Right lobe of liver (tissue), 6 donors: Measurements from ENCODE around the gene ITGAE. TPM values are rescaled to one million over a fixed set of nuclear protein-coding genes. Genes with fewer than 3 reads are reported as not detected.

ENCODE experiments used
- ATAC-seq, 4 donors: fragments of 200-7000 bp; cut with Tn5 transposase; one replicate each; pipeline ENCODE4 v1.9.1; 2020; ENCODE audit warnings: mild to moderate bottlenecking in 4 of 4, moderate library complexity in 4 of 4
- DNase-seq, 3 donors: peaks; one replicate each; pipeline ENCODE4 v3.0.0-alpha.2; 2020
- H3K27ac ChIP-seq, 3 donors: fragments of 200-600 bp; one replicate each; pipeline ENCODE4 v1.8.0; 2022
- H3K27me3 ChIP-seq, 2 donors: fragments of 200-600 bp; one replicate each; pipeline ENCODE4 v1.8.0; 2022
- H3K36me3 ChIP-seq, 4 donors: fragments of 200-600 bp; sonication (generic) in 1 of 4; one replicate each; pipeline versions ENCODE4 v1.5.1 to v1.8.0; 2017 to 2022; ENCODE audit warnings: control low read depth in 1 of 4
- H3K4me1 ChIP-seq, 4 donors: fragments of 200-600 bp; sonication (generic) in 1 of 4; one replicate each; pipeline versions ENCODE4 v1.5.1 to v1.8.0; 2017 to 2022; ENCODE audit warnings: control low read depth in 1 of 4
- H3K4me3 ChIP-seq, 3 donors: fragments of 200-600 bp; one replicate each; pipeline ENCODE4 v1.8.0; 2022
- H3K9me3 ChIP-seq, 4 donors: fragments of 200-600 bp; sonication (generic) in 1 of 4; one replicate each; pipeline versions ENCODE4 v1.5.1 to v1.8.0; 2017 to 2022; ENCODE audit warnings: control low read depth in 1 of 4
- CTCF ChIP-seq, 4 donors: fragments of 200-600 bp in 3 of 4; fragments of 450-650 bp in 1 of 4; IDR thresholded peaks; one replicate each; pipeline versions ENCODE4 v1.5.1 to v1.8.0; 2016 to 2022; ENCODE audit warnings: antibody characterized with exemption in 4 of 4, mild to moderate bottlenecking in 2 of 4
- POLR2A ChIP-seq: fragments of 450-650 bp; IDR thresholded peaks from one replicate; pipeline ENCODE4 v1.6.1; 2017; ENCODE audit warnings: antibody characterized with exemption, mild to moderate bottlenecking
- WGBS: methylation state at CpG from one replicate; pipeline ENCODE4 v1.1.6; 2018; ENCODE audit warnings: low coverage, low lambda C conversion rate; ENCODE audit not compliant: insufficient coverage; ENCODE audit errors: missing lambda C conversion rate; 5-methylcytosine and 5-hydroxymethylcytosine counted together
- intact Hi-C, 2 donors: fragments of 100-400 bp; cut with DNase I; formaldehyde crosslinking; loops; one replicate each; pipeline versions ENCODE4 v1.11.2 to v1.14.1; 2022
- long read RNA-seq: library from polyadenylated mRNA; unstranded; transcript quantifications from one replicate; pipeline ENCODE4 v2.0.0, GENCODE V29; 2019
- total RNA-seq, 6 experiments: library from RNA; depleted of rRNA in 2 of 6; stranded (reverse); fragments of >200 nt in 2 of 6; fragmentation: NEBNext Ultra II Directional in 3 of 6; extraction: Animal tissue kit (Norgen Biotek cat#: 25700) in 3 of 6; gene quantifications; one replicate each; pipeline versions ENCODE4 v1.1.0 to v1.2.4, GENCODE V29; 2016 to 2023
- donor health status: DM: no; HTN: yes; CAD: no.
- donor health status: DM: no; HTN: no; CAD: no.
- donor health status: DM: no; HTN: no; CAD: no.
- donor health status: DM: no; HTN: yes; CAD: no.
- donor health status: DM: no; HTN: yes; CAD: no.

The ITGAE gene
- total RNA-seq = 1 to 10 TPM; 5.4 to 7.7 (median 5.8) TPM
- long read RNA-seq, partial matches to known transcripts = 0 of 4 reads
- long read RNA-seq, other reads (novel, unspliced or antisense) = 0 of 4 reads

- no CpG with 5 or more reads among the region's 17 CpGs for WGBS
- Histone ChIP-seq H3K9me3 (no peaks in the 10 kb centered on the region), H3K27me3 (no peaks in the 10 kb centered on the region), H3K27ac (peak within 1 kb of the TSS; percentile 92 to 94 (median 93)), H3K4me1 (peaks cover 0 to 55% (median 26%) of the 10 kb centered on the region in 4 donors), H3K36me3 (no peaks in the 10 kb centered on the region), H3K4me3 (no peak within 1 kb of the TSS)
- intact Hi-C loops = no loop called here
- TF ChIP-seq POLR2A = no peak
- no peak for ATAC-seq
- DNase-seq = no peak
These were observed at the start of gene ITGAE for GRCh38 chr17:3800362-3801271. TSS of gene ITGAE (minus strand) at chr17:3801188. CDS start at chr17:3801144, 44 bp downstream.

GRCh38 chr17:3848229-3848835 lies 47.3 kb upstream of the ITGAE start:
- intact Hi-C loops = loop anchor here in 1 of 2 donors (10.0 kb wide), 1 partner anchor 114 kb away; no protein-coding TSS in a partner anchor

GRCh38 chr17:3847165-3847670 lies 46.2 kb upstream of the ITGAE start:
- no peak for DNase-seq
- WGBS = 80% methylated on average over 1 of the region's 9 CpGs
- Histone ChIP-seq H3K4me1 (peaks cover 0 to 13% (median 3%) of the 10 kb centered on the region in 4 donors), H3K27ac (no peak overlapping the region), H3K4me3 (no peak overlapping the region), H3K27me3 (no peaks in the 10 kb centered on the region), H3K9me3 (no peaks in the 10 kb centered on the region), H3K36me3 (peaks cover 3 to 13% (median 5%) of the 10 kb centered on the region in 4 donors)
- TF ChIP-seq CTCF (IDR thresholded peaks at IDR 0.05) (no peak), POLR2A (no peak)
- no peak for ATAC-seq
- intact Hi-C loops = loop anchor here in 1 of 2 donors (10.0 kb wide), 1 partner anchor 112 kb away; no protein-coding TSS in a partner anchor

More at GRCh38 chr17:3848229-3848835, 47.3 kb upstream of the ITGAE start:
- no peak for ATAC-seq
- no peak for DNase-seq
- no peaks in the 10 kb centered on the region for H3K9me3 ChIP-seq
- 76% methylated on average over 4 of the region's 9 CpGs for WGBS
- peaks cover 0 to 2% (median 0%) of the 10 kb centered on the region in 4 donors for H3K36me3 ChIP-seq
- TF ChIP-seq POLR2A (no peak), CTCF (IDR thresholded peaks at IDR 0.05) (no peak)
- H3K4me3 ChIP-seq = no peak overlapping the region
- H3K27me3 ChIP-seq = no peaks in the 10 kb centered on the region
- H3K4me1 ChIP-seq = peaks cover 0 to 13% (median 3%) of the 10 kb centered on the region in 4 donors
- H3K27ac ChIP-seq = no peak overlapping the region

- no peak overlapping the region for H3K27ac ChIP-seq
- DNase-seq (no peak), ATAC-seq (no peak)
- peaks cover 3 to 18% (median 5%) of the 10 kb centered on the region in 4 donors for H3K36me3 ChIP-seq
- H3K9me3 ChIP-seq = no peaks in the 10 kb centered on the region
- intact Hi-C loops = loop anchor here in 1 of 2 donors (10.0 kb wide), 1 partner anchor 112 kb away; no protein-coding TSS in a partner anchor
- TF ChIP-seq CTCF (IDR thresholded peaks at IDR 0.05) = no peak
- no peak for TF ChIP-seq POLR2A
- no peaks in the 10 kb centered on the region for H3K27me3 ChIP-seq
- H3K4me3 ChIP-seq = peak overlapping the region in 1 of 3 donors; percentile 91
- 43% methylated on average over 11 of the region's 17 CpGs for WGBS
- H3K4me1 ChIP-seq = peaks cover 0 to 13% (median 3%) of the 10 kb centered on the region in 4 donors
These were observed 45.6 kb upstream of the ITGAE start for GRCh38 chr17:3846437-3847164.
